Mucosa of descending colon (tissue), 3 donors: Measurements from ENCODE around the gene SH3TC1. TPM values are rescaled to one million over a fixed set of nuclear protein-coding genes. Genes with fewer than 3 reads are reported as not detected.

Experiments
- ATAC-seq: fragments of 200-7000 bp; cut with Tn5 transposase; one replicate; pipeline ENCODE4 v1.9.1; 2020; ENCODE audit warnings: mild to moderate bottlenecking, moderate library complexity
- DNase-seq, 3 donors: peaks; one replicate each; pipeline ENCODE4 v3.0.0-alpha.2; 2020
- H3K36me3 ChIP-seq: fragments of 200-600 bp; one replicate; pipeline ENCODE4 v1.8.0; 2021; ENCODE audit warnings: low read depth, mild to moderate bottlenecking
- H3K4me1 ChIP-seq: fragments of 200-600 bp; one replicate; pipeline ENCODE4 v1.8.0; 2021; ENCODE audit warnings: low read depth, mild to moderate bottlenecking
- H3K4me3 ChIP-seq: fragments of 200-600 bp; one replicate; pipeline ENCODE4 v1.8.0; 2021; ENCODE audit warnings: mild to moderate bottlenecking
- H3K9me3 ChIP-seq: fragments of 200-600 bp; one replicate; pipeline ENCODE4 v1.8.0; 2021; ENCODE audit warnings: mild to moderate bottlenecking
- CTCF ChIP-seq: fragments of 200-600 bp; IDR thresholded peaks from one replicate; pipeline ENCODE4 v1.8.0; 2022; ENCODE audit warnings: antibody characterized with exemption, mild to moderate bottlenecking
- intact Hi-C, 2 donors: fragments of 100-400 bp; cut with DNase I in 1 of 2; cut with micrococcal nuclease in 1 of 2; formaldehyde crosslinking; loops; one replicate each; pipeline versions ENCODE4 v1.11.0 to v1.11.1; 2022; cut with DNase I, micrococcal nuclease
- total RNA-seq, 3 donors: library from RNA; stranded (reverse); fragmentation: NEBNext Ultra II Directional in 2 of 3; extraction: Animal tissue kit (Norgen Biotek cat#: 25700) in 2 of 3; gene quantifications; one replicate each; pipeline versions ENCODE4 v1.2.1 to v1.2.4, GENCODE V29; 2021 to 2023
- donor health status: DM: no; HTN: no; CAD: no; lungs with moderate emphysema.
- donor health status: DM: no; HTN: no; CAD: no.
- donor health status: DM: no; HTN: yes; CAD: no.

The SH3TC1 gene
- total RNA-seq, 3 donors from 2014 or later, result 10.3 to 13.6 (median 11.7) TPM

DNA sequence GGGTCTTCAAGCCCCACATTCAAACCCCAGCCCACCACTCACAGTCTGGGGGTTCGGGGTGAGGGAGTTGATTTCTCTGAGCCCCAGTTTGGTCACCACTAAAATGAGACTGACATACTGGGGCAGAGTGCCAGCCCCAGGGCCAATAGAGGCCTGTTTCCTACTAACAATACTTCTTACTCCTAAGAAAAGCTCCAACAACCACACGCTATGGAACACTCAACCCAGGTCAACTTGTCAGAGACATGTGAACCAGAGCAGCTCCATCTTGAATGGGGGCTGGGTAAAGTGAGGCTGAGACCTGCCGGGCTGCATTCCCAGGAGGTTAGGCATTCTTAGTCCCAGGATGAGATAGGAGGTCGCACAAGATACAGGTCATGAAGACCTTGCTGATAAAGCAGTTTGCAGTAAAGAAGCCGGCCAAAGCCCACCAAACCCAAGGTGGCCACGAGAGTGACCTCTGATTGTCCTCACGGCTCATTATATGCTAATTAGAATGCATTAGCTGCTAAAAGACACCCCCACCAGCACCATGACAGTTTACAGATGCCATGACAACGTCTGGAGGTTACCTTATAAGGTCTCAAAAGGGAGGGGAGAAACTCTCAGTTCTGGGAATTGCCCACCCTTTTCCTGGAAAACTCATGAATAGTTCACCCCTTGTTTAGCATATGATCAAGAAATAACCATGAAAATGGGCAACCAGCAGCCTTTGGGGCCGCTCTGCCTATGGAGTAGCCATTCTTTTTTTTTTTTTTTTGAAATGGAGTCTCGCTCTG lies 43.9 kb downstream of the SH3TC1 start:
- Histone ChIP-seq H3K9me3 (no peaks in the 10 kb centered on the region), H3K4me1 (peaks cover 3% of the 10 kb centered on the region), H3K4me3 (no peak overlapping the region), H3K36me3 (no peaks in the 10 kb centered on the region)
- intact Hi-C loops, result loop anchor here (5.0 kb wide), 2 partner anchors 159 to 164 kb away; no protein-coding TSS in a partner anchor
- no peak for TF ChIP-seq CTCF
- no peak for ATAC-seq
- no peak for DNase-seq

GRCh38 chr4:8244001-8244757 lies 45.1 kb downstream of the SH3TC1 start:
- Histone ChIP-seq H3K4me1 (no peaks in the 10 kb centered on the region), H3K9me3 (no peaks in the 10 kb centered on the region), H3K4me3 (no peak overlapping the region), H3K36me3 (no peaks in the 10 kb centered on the region)
- intact Hi-C loops, result loop anchor here (5.0 kb wide), 2 partner anchors 158 to 163 kb away; no protein-coding TSS in a partner anchor
- DNase-seq (no peak), ATAC-seq (no peak)
- TF ChIP-seq CTCF, result no peak

DNA sequence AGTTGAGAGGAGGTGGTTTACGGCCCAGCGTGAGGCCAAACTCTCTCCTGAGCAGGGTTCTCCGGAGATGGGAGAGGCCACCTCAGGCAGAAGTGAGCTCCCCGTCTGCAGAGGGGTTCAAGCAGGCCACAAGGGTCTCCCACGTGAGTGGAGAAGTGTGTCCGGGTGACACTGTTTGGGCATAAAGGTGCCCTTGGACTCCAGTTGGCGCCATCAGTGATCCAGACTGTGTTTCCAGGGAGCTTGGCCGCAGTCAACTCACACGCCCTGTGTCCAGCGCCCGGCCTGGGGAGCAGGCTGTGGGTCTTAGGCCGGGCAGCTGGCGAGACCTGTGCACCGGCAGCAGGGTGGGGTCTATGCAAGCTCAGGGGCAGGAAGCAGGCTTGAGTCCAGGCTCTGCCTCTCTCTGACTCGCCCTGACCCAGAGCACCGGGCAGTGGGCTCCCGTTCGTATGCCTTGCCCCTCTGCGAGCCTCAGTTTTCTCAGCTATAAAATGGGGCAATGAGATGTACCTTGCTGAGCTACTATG lies 45.9 kb downstream of the SH3TC1 start:
- Histone ChIP-seq H3K4me1 (no peaks in the 10 kb centered on the region), H3K4me3 (no peak overlapping the region), H3K36me3 (no peaks in the 10 kb centered on the region), H3K9me3 (no peaks in the 10 kb centered on the region)
- TF ChIP-seq CTCF, result no peak
- intact Hi-C loops, result loop anchor here (5.0 kb wide), 2 partner anchors 157 to 162 kb away; no protein-coding TSS in a partner anchor
- DNase-seq (no peak), ATAC-seq (no peak)

- no peaks in the 10 kb centered on the region for H3K4me1 ChIP-seq
- no peak for ATAC-seq
- TF ChIP-seq CTCF, result no peak
- H3K36me3 ChIP-seq, result no peaks in the 10 kb centered on the region
- no peaks in the 10 kb centered on the region for H3K9me3 ChIP-seq
- no peak overlapping the region for H3K4me3 ChIP-seq
- DNase-seq, result no peak
- intact Hi-C loops, result no loop called here
Observed at GRCh38 chr4:8245884-8246833, 47.1 kb downstream of the SH3TC1 start.
